Hematopoietic multipotent progenitor cell treated with erythropoietin and hydrocortisone succinate and interleukin-3 and kit ligand, for 17 days (in vitro differentiated cells): ENCODE data around the gene NDST4.

ENCODE experiments used
- DNase-seq: peaks from one replicate; pipeline ENCODE4 v3.0.0-alpha.2; 2015; ENCODE audit warnings: low spot score

The NDST4 gene

GRCh38 chr4:115113506-115114106 lies at the start of gene NDST4:
Gene NDST4, minus strand, starts transcription at chr4:115113620. Its CDS starts 36,584 bp downstream, at chr4:115077036.
- DNase-seq, result no peak

- DNase-seq, result no peak
Observed at GRCh38 chr4:115159141-115159540, 45.7 kb upstream of the NDST4 start.

GRCh38 chr4:115158296-115158695 lies 44.9 kb upstream of the NDST4 start:
- no peak for DNase-seq

- DNase-seq, result no peak
Observed at GRCh38 chr4:115154826-115155225, 41.4 kb upstream of the NDST4 start.

GRCh38 chr4:115152965-115153364 lies 39.5 kb upstream of the NDST4 start:
- DNase-seq, result no peak

GRCh38 chr4:115152081-115152480 lies 38.7 kb upstream of the NDST4 start:
- DNase-seq, result no peak

- no peak for DNase-seq
Observed at GRCh38 chr4:115149106-115149505, 35.7 kb upstream of the NDST4 start.

GRCh38 chr4:115145393-115146160 lies 32.2 kb upstream of the NDST4 start:
- DNase-seq, result no peak

- DNase-seq, result no peak
Observed at GRCh38 chr4:115128037-115128436, 14.6 kb upstream of the NDST4 start.

GRCh38 chr4:115126491-115126890 lies 13.1 kb upstream of the NDST4 start:
- no peak for DNase-seq

- no peak for DNase-seq
Observed at GRCh38 chr4:115121351-115122043, 8.1 kb upstream of the NDST4 start.

- no peak for DNase-seq
Observed at GRCh38 chr4:115119804-115120352, 6.5 kb upstream of the NDST4 start.

GRCh38 chr4:115117651-115118050 lies 4.2 kb upstream of the NDST4 start:
- DNase-seq, result no peak

GRCh38 chr4:115110191-115111181 lies 2.9 kb downstream of the NDST4 start:
- DNase-seq, result no peak

GRCh38 chr4:115108850-115109249 lies 4.6 kb downstream of the NDST4 start:
- no peak for DNase-seq

- no peak for DNase-seq
Observed at GRCh38 chr4:115107411-115107810, 6.0 kb downstream of the NDST4 start.

GRCh38 chr4:115101675-115102074 lies 11.7 kb downstream of the NDST4 start:
- no peak for DNase-seq

GRCh38 chr4:115090483-115091075 lies 22.8 kb downstream of the NDST4 start:
- DNase-seq, result no peak

GRCh38 chr4:115082633-115083032 lies 30.8 kb downstream of the NDST4 start:
- no peak for DNase-seq

GRCh38 chr4:115076691-115077090 lies 36.7 kb downstream of the NDST4 start:
- DNase-seq, result no peak

- DNase-seq, result no peak
Observed at GRCh38 chr4:115058533-115058932, 54.9 kb downstream of the NDST4 start.
